ENCODE measurements around the gene SNORC. TPM values are rescaled to one million over a fixed set of nuclear protein-coding genes. Genes with fewer than 3 reads are reported as not detected.
"Not testable (repeated sequence)": the region's sequence is repeated elsewhere in the genome, so short reads cannot be mapped to it uniquely, and the experiment has no call there.

Gene SNORC
- 1.6 TPM for polyA plus RNA-seq (ENCODE audit: insufficient read length)
- long read RNA-seq, donor 1, partial matches to known transcripts: 0 of 3 reads
- long read RNA-seq, donor 1, other reads (novel, unspliced or antisense): 0 of 3 reads
- long read RNA-seq, donor 2: 0 reads
- long read RNA-seq, donor 3, partial matches to known transcripts: 0 of 1 reads
- long read RNA-seq, donor 3, other reads (novel, unspliced or antisense): 0 of 1 reads
- long read RNA-seq, donor 4: 0 reads
- long read RNA-seq, donor 5, partial matches to known transcripts: 0 of 1 reads
- long read RNA-seq, donor 5, other reads (novel, unspliced or antisense): 0 of 1 reads
- long read RNA-seq, donor 6, partial matches to known transcripts: 0 of 3 reads
- long read RNA-seq, donor 6, other reads (novel, unspliced or antisense): 0 of 3 reads
- long read RNA-seq, donor 7, partial matches to known transcripts: 0 of 3 reads
- long read RNA-seq, donor 7, other reads (novel, unspliced or antisense): 0 of 3 reads
- long read RNA-seq, donor 8: 0 reads

- no peak for DNase-seq
Observed at GRCh38 chr2:232870018-232870765, at the start of gene SNORC. Gene SNORC, plus strand, starts transcription at chr2:232870264. Its CDS starts 78 bp downstream, at chr2:232870342.

GRCh38 chr2:232829988-232830387 lies 40.1 kb upstream of the SNORC start:
- no peak for DNase-seq

GRCh38 chr2:232831496-232831895 lies 38.6 kb upstream of the SNORC start:
- peak; percentile 7 for DNase-seq

GRCh38 chr2:232833830-232834229 lies 36.2 kb upstream of the SNORC start:
- DNase-seq: no peak

GRCh38 chr2:232835687-232836208 lies 34.3 kb upstream of the SNORC start:
- DNase-seq: no peak

GRCh38 chr2:232836934-232837333 lies 33.1 kb upstream of the SNORC start:
- DNase-seq: no peak

- no peak for DNase-seq
Observed at GRCh38 chr2:232838406-232838874, 31.6 kb upstream of the SNORC start.

GRCh38 chr2:232839411-232840079 lies 30.5 kb upstream of the SNORC start:
- DNase-seq: no peak

- no peak for DNase-seq
Observed at GRCh38 chr2:232842689-232843088, 27.4 kb upstream of the SNORC start.

GRCh38 chr2:232843834-232844233 lies 26.2 kb upstream of the SNORC start:
- no peak for DNase-seq

GRCh38 chr2:232846055-232846454 lies 24.0 kb upstream of the SNORC start:
- no peak for DNase-seq

GRCh38 chr2:232850039-232850438 lies 20.0 kb upstream of the SNORC start:
- no peak for DNase-seq

- not testable (repeated sequence) for DNase-seq
Observed at GRCh38 chr2:232852081-232852480, 18.0 kb upstream of the SNORC start.

GRCh38 chr2:232852676-232853075 lies 17.4 kb upstream of the SNORC start:
- DNase-seq: no peak

- no peak for DNase-seq
Observed at GRCh38 chr2:232854082-232854481, 16.0 kb upstream of the SNORC start.

- DNase-seq: no peak
Observed at GRCh38 chr2:232857158-232857563, 12.9 kb upstream of the SNORC start.

- DNase-seq: no peak
Observed at GRCh38 chr2:232859385-232859916, 10.6 kb upstream of the SNORC start.

GRCh38 chr2:232860593-232861241 lies 9.3 kb upstream of the SNORC start:
- no peak for DNase-seq

- DNase-seq: no peak
Observed at GRCh38 chr2:232861353-232861752, 8.7 kb upstream of the SNORC start.

GRCh38 chr2:232863996-232864395 lies 6.1 kb upstream of the SNORC start:
- DNase-seq: no peak

- DNase-seq: no peak
Observed at GRCh38 chr2:232865165-232865564, 4.9 kb upstream of the SNORC start.

Measured in left kidney (tissue), 8 donors.